ENCODE results near the gene MRPL22.
"Not testable (repeated sequence)": the region's sequence is repeated elsewhere in the genome, so short reads cannot be mapped to it uniquely, and the experiment has no call there.

The MRPL22 gene

DNA sequence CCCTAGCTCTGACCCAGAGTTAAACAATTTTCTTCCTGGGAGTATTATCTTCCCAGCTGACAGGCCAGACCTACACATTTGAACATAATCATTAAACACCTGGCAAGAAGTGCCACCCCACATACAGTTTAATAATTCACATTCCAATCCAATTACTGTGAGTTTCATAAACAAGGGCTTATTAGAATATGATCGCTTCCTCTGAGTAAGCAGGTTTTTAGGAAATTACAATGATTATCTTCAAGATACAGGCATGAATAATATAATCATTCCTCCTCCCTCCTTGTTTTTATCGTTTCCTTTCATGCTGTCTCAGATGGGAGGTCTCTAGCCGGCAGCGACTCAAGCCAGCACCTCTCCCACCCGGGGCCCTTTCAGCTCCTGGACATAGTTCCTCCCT is 56.9 kb downstream of the MRPL22 start:
- no peak for DNase-seq

GRCh38 chr5:154999865-155000264 is 59.0 kb downstream of the MRPL22 start:
- DNase-seq: no peak

DNA sequence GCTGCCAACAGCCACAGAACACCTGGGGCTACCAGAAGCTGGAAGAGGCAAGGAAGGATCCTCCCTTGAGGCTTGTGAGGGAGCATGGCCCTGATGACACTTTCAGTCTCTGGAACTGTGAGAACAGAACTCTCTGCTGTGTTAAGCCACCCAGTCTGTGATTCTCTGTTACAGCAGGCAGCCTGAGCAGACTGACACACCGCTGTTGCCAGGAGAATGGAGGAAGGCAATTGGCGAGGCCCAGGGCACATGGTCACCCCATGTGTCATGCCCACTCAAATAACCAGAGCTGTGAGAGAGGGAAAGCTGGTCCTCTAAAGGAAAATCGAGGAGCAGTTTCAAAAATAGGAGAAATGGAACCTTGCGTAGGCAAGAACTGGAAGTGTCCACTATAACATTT is 60.6 kb downstream of the MRPL22 start:
- DNase-seq: no peak

DNA sequence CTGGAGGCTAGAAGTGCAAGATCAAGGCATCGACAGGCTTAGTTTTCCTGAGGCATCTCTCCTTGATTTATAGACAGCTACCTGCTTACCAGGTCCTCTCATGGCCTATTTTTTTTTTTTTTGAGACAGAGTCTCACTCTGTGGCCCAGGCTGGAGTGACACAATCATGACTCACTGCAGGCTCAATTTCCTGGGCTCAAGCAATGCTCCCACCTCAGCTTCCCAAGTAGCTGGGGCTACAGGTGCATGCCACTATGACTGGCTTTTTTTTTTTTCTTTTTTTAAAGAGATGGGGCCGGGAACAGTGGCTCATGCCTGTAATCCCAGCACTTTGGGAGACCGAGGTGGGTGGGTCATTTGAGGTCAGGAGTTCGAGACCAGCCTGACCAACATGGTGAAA is 61.8 kb downstream of the MRPL22 start:
- DNase-seq: not testable (repeated sequence)

DNA sequence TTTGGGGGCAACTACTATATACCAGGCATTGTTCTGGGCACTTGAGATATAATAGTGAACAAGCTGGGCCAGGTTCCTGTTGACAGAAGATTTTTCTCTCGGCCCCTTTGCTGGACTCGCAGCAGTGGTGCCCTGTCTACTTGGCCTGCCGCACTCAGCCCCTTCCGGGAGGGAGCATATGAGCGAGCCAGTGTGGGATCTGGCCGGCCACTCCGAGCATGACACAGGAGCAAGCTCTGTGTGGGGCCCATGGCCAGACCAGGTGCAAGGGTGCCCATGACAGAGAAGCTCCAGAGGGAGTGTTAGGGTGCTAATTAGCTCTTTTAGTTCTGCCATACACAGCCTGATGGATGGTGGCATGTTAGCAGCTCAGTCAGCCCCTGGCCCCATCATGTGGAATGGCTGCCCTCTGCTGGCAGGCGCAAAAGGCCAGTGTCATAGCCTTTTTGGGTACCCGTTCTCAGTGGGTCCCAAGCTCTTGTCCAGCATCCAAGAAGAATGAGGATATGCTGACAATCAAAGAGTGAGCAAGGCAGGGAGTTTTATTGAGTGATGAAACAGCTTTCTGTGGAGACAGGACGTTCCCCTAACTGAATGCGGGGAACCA is 63.4 kb downstream of the MRPL22 start:
- no peak for DNase-seq

- DNase-seq: not testable (repeated sequence)
These were observed 65.4 kb downstream of the MRPL22 start for GRCh38 chr5:155006265-155006664.

DNA sequence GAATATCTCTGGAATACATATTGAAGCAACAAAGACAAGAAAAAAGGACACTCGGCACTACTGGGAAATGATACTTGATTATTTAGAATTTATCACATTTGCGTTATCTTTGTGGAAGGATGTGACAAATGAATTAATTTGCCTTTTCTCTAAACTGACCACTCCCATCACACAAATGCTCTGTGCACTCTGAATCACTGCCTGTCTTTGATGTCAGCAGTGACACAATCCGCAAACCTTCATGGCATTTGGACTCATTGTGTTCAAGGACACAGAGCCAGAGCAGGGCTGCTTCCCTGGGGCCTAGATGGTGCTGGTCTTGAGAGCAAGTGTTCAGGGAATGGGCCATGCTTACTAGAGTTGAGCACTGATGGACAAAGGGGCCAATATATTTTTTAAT is 67.8 kb downstream of the MRPL22 start:
- DNase-seq: no peak

DNA sequence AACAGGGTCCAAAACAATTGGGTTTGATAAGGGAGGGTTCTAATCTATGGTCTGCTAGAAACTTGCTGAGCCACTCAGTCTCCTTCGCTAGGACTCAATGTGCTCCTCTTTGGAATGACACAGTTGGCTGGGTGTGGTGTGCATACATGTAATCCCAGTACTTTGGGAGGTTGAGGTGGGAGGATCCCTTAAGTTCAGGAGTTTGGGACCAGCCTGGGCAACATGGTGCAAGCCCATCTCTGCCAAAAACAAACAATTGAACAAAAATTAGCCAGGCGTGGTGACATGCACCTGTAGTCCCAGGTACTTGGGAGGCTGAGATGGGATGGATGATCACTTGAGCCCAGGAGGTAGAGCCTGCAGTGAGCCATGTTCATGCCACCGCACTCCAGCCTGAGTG is 70.0 kb downstream of the MRPL22 start:
- DNase-seq: no peak

GRCh38 chr5:155013526-155013925 is 72.7 kb downstream of the MRPL22 start, which contains the start of gene KIF4B:
Gene KIF4B, plus strand, starts transcription at chr5:155013755. Its CDS starts 105 bp downstream, at chr5:155013860.
- DNase-seq: no peak

- DNase-seq: no peak
These were observed 74.4 kb downstream of the MRPL22 start for GRCh38 chr5:155015239-155015638.

GRCh38 chr5:155017610-155018009 is 76.7 kb downstream of the MRPL22 start:
- DNase-seq: no peak
